HepG2 (cell line): ENCODE data around the gene ETV6.

Source experiments
- CTCF ChIP-seq: sonication (generic); formaldehyde crosslinking; IDR thresholded peaks from 2 replicates; pipeline ENCODE4 v1.5.0; 2020; ENCODE audit warnings: mild to moderate bottlenecking, missing genetic modification reagents, moderate library complexity
- MAX ChIP-seq: IDR thresholded peaks from 2 replicates; pipeline ENCODE4 v1.6.1; 2012; ENCODE audit warnings: inconsistent platforms

DNA sequence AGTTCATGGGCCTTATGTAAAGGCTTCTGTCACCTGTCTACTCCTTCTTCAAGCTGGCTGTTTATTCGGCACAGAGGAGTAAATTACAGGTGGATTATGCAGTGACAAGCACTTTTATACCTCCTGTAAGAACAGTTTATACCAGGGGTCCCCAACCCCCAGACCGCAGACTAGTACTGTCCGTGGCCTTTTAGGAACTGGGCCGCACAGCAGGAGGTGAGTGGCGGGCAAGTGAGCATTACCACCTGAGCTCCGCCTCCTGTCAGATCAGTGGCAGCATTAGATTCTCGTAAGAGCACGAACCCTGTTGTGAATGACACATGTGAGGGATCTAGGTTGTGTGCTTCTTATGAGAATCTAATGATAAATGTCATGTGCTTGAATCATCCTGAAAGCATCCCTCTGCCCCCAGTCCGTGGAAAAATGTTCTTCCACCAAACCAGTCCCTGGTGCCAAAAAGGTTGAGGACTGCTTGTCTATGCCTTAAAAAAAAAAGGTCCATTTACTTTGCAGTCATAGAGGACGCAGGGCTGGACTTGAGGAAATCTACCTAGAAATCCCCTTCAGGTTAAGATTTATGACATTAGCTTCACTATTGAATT lies 78.8 kb downstream of the ETV6 start:
- TF ChIP-seq MAX (no peak), CTCF (CRISPR knock-in tag) (no peak)
